Right cardiac atrium (tissue), 5 donors: ENCODE data around the gene NEK11. TPM values are rescaled to one million over a fixed set of nuclear protein-coding genes. Genes with fewer than 3 reads are reported as not detected.
A peak's percentile ranks its signal among the peaks of the same experiment; 100 is the strongest.

Experiments
- ATAC-seq, 2 donors: fragments of 200-7000 bp; cut with Tn5 transposase; one replicate each; pipeline versions ENCODE4 v1.8.0 to v1.9.1; 2020; ENCODE audit warnings: moderate library complexity in 2 of 2, mild to moderate bottlenecking in 1 of 2
- DNase-seq, 3 donors: peaks; one replicate each; pipeline ENCODE4 v3.0.0-alpha.2; 2020
- H3K27ac ChIP-seq: one replicate; pipeline ENCODE4 v1.5.1; 2013; ENCODE audit warnings: mild to moderate bottlenecking, low read length, control low read depth, moderate library complexity
- H3K27me3 ChIP-seq: one replicate; pipeline ENCODE4 v1.6.1; 2013; ENCODE audit not compliant: control insufficient read depth, insufficient read depth
- H3K4me1 ChIP-seq: one replicate; pipeline ENCODE4 v1.6.1; 2013; ENCODE audit warnings: low read length; ENCODE audit not compliant: control insufficient read depth, insufficient read depth
- H3K4me3 ChIP-seq: one replicate; pipeline ENCODE4 v1.5.1; 2013; ENCODE audit warnings: low read length, control low read depth
- H3K9me3 ChIP-seq: one replicate; pipeline ENCODE4 v1.6.1; 2013; ENCODE audit warnings: low read length; ENCODE audit not compliant: control insufficient read depth
- WGBS: extraction: QIAGEN DNeasy Blood & Tissue Kit; methylation state at CpG from one replicate; pipeline ENCODE4 v1.1.7; 2013; 5-methylcytosine and 5-hydroxymethylcytosine counted together
- intact Hi-C, 4 donors: fragments of 100-400 bp; cut with DNase I; formaldehyde crosslinking; loops; one replicate each; pipeline versions ENCODE4 v1.11.0 to v1.14.0; 2022 to 2023
- polyA plus RNA-seq: library from polyadenylated mRNA; stranded (reverse); fragments of 200-250 nt; gene quantifications from one replicate; pipeline ENCODE4 v1.2.3, GENCODE V29; 2013
- total RNA-seq, 4 donors: library from RNA; stranded (reverse); fragmentation: NEBNext Ultra II Directional; extraction: Animal tissue kit (Norgen Biotek cat#: 25700); gene quantifications; one replicate each; pipeline ENCODE4 v1.2.1, GENCODE V29; 2021
- donor health status: healthy with polysubstance abuse.
- donor health status: DM: no; HTN: yes; CAD: no.
- donor health status: DM: no; HTN: no; CAD: no.
- donor health status: DM: no; HTN: yes; CAD: no; lungs with severe emphysema.
- donor health status: DM: yes; HTN: yes; CAD: no.

NEK11 gene
- total and polyA plus RNA-seq, 5 donors: 1.1 to 3.6 (median 2.6) TPM

DNA sequence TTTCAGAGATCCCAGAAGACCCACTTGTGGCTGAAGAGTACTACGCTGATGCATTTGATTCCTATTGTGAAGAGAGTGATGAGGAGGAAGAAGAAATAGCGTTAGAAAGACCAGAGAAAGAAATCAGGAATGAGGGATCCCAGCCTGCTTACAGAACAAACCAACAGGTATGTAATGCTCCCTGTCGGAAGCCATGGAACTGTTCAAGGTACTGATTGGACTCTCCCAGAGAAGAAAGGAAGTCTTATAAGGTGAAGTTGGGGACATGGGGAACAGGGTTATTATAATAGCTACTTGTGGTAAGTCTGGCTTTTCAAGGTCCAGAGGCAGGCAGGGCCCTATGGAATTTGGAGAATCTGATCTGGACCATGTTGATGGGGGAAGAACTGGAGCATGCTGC is 201.8 kb downstream of the NEK11 start:
- H3K4me1 ChIP-seq: no peaks in the 10 kb centered on the region
- no peak overlapping the region for H3K27ac ChIP-seq
- H3K27me3 ChIP-seq: no peaks in the 10 kb centered on the region
- no peak for DNase-seq
- H3K4me3 ChIP-seq: no peak overlapping the region
- no peak for ATAC-seq
- 82% methylated on average over 3 of the region's 3 CpGs for WGBS
- H3K9me3 ChIP-seq: no peaks in the 10 kb centered on the region
- intact Hi-C loops: no loop called here

- Histone ChIP-seq H3K27ac (no peak overlapping the region), H3K27me3 (no peaks in the 10 kb centered on the region), H3K9me3 (no peaks in the 10 kb centered on the region), H3K4me1 (no peaks in the 10 kb centered on the region), H3K4me3 (no peak overlapping the region)
- DNase-seq (no peak), ATAC-seq (no peak)
- intact Hi-C loops: no loop called here
- WGBS: 83% methylated on average over 3 of the region's 3 CpGs
These were observed 205.2 kb downstream of the NEK11 start for GRCh38 chr3:131231710-131232389.

DNA sequence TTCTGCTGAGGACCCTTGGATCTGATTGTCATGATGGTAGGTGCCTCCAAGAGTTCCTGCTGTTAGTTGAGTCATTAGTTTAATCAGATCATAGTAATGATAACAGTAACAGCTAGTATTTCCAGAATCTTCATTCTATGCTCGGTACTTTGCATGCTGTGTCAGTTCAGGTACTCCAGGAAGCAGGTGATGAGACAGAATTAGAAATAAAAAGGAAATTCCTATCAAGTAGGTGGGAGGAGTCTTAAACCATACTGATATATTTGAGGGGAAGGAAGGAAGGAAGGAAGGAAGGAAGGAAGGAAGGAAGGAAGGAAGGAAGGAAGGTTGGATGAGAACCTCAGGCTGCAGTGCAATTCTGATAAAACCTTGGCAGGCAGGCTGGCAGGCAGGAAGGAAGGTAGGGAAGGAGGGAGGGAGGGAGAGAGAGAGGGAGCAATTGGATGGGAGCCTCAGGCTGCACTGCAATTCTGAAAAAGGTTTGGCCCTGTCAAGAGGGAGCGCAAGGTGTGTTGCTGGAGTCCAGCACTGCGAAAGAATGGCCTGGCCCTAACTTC is 206.1 kb downstream of the NEK11 start:
- H3K27me3 ChIP-seq: no peaks in the 10 kb centered on the region
- DNase-seq (no peak), ATAC-seq (no peak)
- H3K9me3 ChIP-seq: no peaks in the 10 kb centered on the region
- 92% methylated on average over 3 of the region's 3 CpGs for WGBS
- H3K4me3 ChIP-seq: no peak overlapping the region
- no peaks in the 10 kb centered on the region for H3K4me1 ChIP-seq
- intact Hi-C loops: no loop called here
- no peak overlapping the region for H3K27ac ChIP-seq

- Histone ChIP-seq H3K27me3 (no peaks in the 10 kb centered on the region), H3K4me1 (peaks cover 2% of the 10 kb centered on the region), H3K27ac (no peak overlapping the region), H3K4me3 (no peak overlapping the region), H3K9me3 (no peaks in the 10 kb centered on the region)
- 76% methylated on average over 5 of the region's 5 CpGs for WGBS
- ATAC-seq (no peak), DNase-seq (no peak)
- intact Hi-C loops: no loop called here
These were observed 207.4 kb downstream of the NEK11 start for GRCh38 chr3:131233900-131234668.

DNA sequence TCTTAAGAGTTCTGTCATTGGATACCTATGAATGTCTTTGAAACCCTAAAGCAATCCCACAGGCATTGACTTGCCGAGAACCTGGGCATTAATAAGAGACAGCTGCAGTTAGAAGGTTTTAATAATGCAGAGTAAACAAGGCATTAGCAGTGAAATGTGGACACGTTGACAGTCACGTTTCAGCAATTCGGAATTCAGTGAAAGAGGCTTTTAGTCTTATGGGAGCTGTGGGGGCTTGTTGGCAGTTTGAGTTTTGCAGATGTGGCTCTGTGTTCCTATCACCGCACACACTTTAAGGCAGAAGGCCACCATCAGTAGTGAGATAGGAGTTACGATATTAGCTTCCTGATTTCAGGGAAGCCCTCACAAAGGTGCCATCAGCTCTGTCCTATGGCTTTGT is 209.7 kb downstream of the NEK11 start:
- 80% methylated on average over 6 of the region's 6 CpGs for WGBS
- Histone ChIP-seq H3K27ac (no peak overlapping the region), H3K4me1 (peaks cover 2% of the 10 kb centered on the region), H3K27me3 (no peaks in the 10 kb centered on the region), H3K9me3 (no peaks in the 10 kb centered on the region), H3K4me3 (no peak overlapping the region)
- DNase-seq (no peak), ATAC-seq (no peak)
- intact Hi-C loops: no loop called here

GRCh38 chr3:131238496-131238895 is 211.8 kb downstream of the NEK11 start:
- no peak for ATAC-seq
- Histone ChIP-seq H3K9me3 (no peaks in the 10 kb centered on the region), H3K4me1 (peaks cover 2% of the 10 kb centered on the region), H3K4me3 (no peak overlapping the region), H3K27me3 (no peaks in the 10 kb centered on the region), H3K27ac (no peak overlapping the region)
- DNase-seq: no peak
- intact Hi-C loops: no loop called here
- 88% methylated on average over 2 of the region's 2 CpGs for WGBS

DNA sequence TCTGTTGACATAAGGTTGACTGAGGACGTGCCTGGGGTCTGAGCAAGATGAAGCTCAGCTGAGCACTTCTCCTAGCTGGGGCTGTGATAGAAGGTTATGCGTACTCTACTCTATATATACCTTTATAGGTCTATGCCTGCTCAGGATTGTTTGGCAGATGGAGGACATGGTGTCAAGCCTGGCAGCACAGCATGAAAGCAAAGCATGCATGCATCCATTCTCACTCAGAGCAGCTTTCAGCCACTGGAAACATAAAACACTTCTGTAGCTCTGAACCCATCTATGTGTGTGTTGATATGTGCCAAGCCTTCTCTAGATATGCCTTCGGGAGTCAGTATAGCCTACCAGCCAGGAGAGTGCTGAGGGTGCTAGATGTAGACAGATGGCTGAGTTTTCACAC is 212.6 kb downstream of the NEK11 start:
- ATAC-seq: no peak
- 74% methylated on average over 3 of the region's 3 CpGs for WGBS
- intact Hi-C loops: no loop called here

GRCh38 chr3:131242201-131242600 is 215.5 kb downstream of the NEK11 start:
- Histone ChIP-seq H3K27me3 (no peaks in the 10 kb centered on the region), H3K4me3 (no peak overlapping the region), H3K27ac (no peak overlapping the region), H3K9me3 (no peaks in the 10 kb centered on the region), H3K4me1 (peaks cover 2% of the 10 kb centered on the region)
- WGBS: 57% methylated on average over 3 of the region's 3 CpGs
- intact Hi-C loops: no loop called here
- DNase-seq: no peak
- ATAC-seq: peak; percentile 31 to 57

More for the DNA sequence above, 212.6 kb downstream of the NEK11 start:
- no peaks in the 10 kb centered on the region for H3K9me3 ChIP-seq
- no peak overlapping the region for H3K4me3 ChIP-seq
- no peaks in the 10 kb centered on the region for H3K27me3 ChIP-seq
- H3K4me1 ChIP-seq: peaks cover 2% of the 10 kb centered on the region
- no peak overlapping the region for H3K27ac ChIP-seq
- DNase-seq: no peak

DNA sequence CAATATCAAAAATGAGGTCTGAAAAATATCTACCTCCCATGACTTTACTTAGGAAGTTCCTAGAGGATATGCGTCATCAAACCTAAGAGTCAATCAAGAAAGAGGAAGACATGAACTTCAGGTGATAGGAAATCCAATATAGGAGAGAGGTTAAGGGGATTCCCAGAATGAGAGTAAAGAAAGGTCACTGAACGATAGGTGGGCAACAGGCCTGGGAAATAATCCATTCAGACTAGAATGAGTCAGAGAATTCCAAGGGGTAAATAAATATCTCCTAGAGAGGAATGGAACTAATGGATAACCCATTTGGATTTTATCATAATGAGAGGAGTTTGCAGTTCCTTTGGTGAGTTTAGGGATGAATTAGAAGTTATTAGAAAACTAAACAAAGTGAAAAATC is 223.8 kb downstream of the NEK11 start:
- H3K27ac ChIP-seq: no peak overlapping the region
- 70% methylated on average over 2 of the region's 2 CpGs for WGBS
- H3K9me3 ChIP-seq: no peaks in the 10 kb centered on the region
- no peak overlapping the region for H3K4me3 ChIP-seq
- intact Hi-C loops: no loop called here
- no peak for ATAC-seq
- DNase-seq: no peak
- no peaks in the 10 kb centered on the region for H3K4me1 ChIP-seq
- H3K27me3 ChIP-seq: no peaks in the 10 kb centered on the region

DNA sequence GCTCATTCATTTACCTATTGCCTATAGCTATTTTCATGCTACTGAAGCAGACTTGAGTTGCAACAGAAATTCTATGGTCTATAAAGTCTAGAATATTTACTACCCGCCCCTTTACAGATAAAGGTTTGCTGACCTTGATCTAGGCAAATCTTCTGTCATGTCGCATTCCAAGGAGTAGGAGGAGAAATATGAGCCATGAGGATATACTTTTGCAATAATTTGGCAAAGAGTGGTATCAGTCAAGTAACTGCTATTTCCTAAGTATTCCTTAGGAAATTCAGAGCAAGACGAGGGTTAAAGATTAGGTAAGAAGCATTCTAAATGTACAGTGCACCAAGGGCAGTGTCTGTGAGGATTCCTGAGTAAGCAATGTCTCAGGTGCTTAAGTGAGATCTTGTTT is 233.8 kb downstream of the NEK11 start:
- ATAC-seq (no peak), DNase-seq (no peak)
- no peaks in the 10 kb centered on the region for H3K27me3 ChIP-seq
- 76% methylated on average over 3 of the region's 3 CpGs for WGBS
- H3K9me3 ChIP-seq: no peaks in the 10 kb centered on the region
- no peaks in the 10 kb centered on the region for H3K4me1 ChIP-seq
- intact Hi-C loops: no loop called here
- no peak overlapping the region for H3K4me3 ChIP-seq
- H3K27ac ChIP-seq: no peak overlapping the region

DNA sequence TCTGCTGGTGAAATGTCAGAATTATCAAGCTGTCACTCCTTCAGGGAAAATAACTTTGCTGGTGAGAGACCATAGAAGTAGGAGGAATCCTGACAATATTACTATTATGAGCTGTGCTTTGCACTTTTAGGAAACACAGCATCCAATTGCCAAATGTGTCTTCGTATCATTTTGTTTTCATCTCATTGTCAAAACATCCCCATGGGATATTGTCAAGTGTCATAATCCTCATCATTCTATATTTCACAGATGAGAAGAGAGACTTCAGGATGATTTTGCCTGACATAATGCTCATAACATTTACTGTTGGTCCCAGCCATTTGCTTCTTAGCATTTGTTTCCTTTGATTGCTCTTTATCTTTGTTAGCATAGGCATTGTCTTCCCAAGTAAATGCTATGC is 234.4 kb downstream of the NEK11 start:
- DNase-seq: no peak
- no peaks in the 10 kb centered on the region for H3K4me1 ChIP-seq
- no peaks in the 10 kb centered on the region for H3K9me3 ChIP-seq
- WGBS: 71% methylated on average over 1 of the region's 1 CpG
- no peaks in the 10 kb centered on the region for H3K27me3 ChIP-seq
- H3K27ac ChIP-seq: no peak overlapping the region
- no peak overlapping the region for H3K4me3 ChIP-seq
- intact Hi-C loops: no loop called here
- no peak for ATAC-seq
